ENCODE data around the gene SOCS1. TPM values are rescaled to one million over a fixed set of nuclear protein-coding genes. Genes with fewer than 3 reads are reported as not detected.

The SOCS1 gene
- total RNA-seq, 1 donor from 2014 or later = 10.6 TPM

DNA sequence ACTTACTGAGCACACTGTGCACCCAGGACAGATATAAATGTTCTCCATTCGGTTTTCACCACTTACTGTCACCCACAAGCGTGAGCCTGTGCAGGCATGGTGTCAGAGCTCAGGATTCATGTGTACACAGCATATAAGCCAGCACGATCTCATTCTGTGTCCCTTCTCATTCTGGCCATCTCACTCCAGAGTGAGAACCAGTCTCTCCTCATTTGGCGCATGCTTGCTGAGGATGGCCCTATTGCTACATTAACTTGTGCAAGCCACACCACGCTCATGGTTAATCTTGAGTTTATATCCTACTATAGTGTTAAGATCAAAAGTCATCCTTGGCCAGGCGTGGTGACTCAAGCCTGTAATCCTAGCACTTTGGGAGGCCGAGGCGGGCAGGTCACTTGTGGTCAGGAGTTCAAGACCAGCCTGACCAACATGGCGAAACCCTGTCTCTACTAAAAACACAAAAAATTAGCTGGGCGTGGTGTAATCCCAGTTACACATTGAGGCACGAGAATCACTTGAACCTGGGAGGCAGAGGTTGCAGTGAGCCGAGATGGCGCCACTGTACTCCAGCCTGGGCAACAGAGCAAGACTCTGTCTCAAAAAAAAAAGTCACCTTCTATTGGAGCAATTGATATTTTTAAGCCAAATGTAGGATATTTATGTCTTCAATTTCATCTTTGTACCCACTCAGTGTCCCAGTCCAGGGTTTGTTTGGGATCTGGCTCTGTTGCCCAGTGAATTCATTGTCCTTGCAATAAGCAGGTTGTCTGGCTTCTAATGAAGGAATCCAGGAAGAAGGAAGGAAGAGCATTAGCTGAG, 20.9 kb downstream of the SOCS1 start:
- no peaks in the 10 kb centered on the region for H3K9me3 Mint-ChIP-seq (ENCODE audit: unreplicated experiment)
- no peak for DNase-seq (ENCODE audit: extremely low spot score, unreplicated experiment)
- no peak overlapping the region for H3K4me3 Mint-ChIP-seq (ENCODE audit: unreplicated experiment)
- no peak overlapping the region for H3K27ac Mint-ChIP-seq (ENCODE audit: unreplicated experiment)
- H3K36me3 Mint-ChIP-seq (ENCODE audit: unreplicated experiment) = no peaks in the 10 kb centered on the region
- peaks cover 2% of the 10 kb centered on the region for H3K27me3 Mint-ChIP-seq (ENCODE audit: unreplicated experiment)
- H3K4me1 Mint-ChIP-seq (ENCODE audit: unreplicated experiment) = no peaks in the 10 kb centered on the region
- no peak for TF ChIP-seq CTCF (IDR thresholded peaks at IDR 0.05)

DNA sequence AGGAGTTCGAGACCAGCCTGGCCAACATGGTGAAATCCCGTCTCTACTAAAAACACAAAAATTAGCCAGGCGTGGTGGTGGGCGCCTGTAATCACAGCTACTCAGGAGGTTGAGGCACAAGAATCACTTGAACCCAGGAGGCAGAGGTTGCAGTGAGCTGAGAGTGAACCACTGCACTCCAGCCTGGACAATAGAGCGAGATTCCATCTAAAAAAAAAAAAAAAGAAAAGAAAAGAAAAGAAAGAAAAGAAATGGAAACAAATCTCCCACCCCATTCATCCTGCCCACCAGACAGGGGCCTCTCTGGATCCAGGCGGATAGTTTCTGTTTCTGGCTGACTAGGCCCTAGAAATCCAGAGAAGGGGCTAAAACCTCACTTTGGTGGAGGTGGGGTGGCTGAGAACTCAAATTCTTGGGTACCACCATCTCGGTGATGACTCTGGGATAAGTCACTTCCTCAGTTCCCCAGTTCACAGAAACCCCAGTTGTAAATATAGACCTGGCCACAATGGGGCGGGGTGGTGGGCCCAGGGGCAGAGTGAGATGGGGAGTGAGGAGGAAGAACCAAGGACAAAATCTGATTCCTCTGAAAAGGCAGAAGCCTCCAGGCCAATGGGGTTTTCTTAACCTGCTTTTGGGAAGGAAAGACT, 22.2 kb downstream of the SOCS1 start:
- Mint-ChIP-seq H3K36me3 (ENCODE audit: unreplicated experiment) (no peaks in the 10 kb centered on the region), H3K27ac (ENCODE audit: unreplicated experiment) (no peak overlapping the region), H3K4me1 (ENCODE audit: unreplicated experiment) (no peaks in the 10 kb centered on the region), H3K9me3 (ENCODE audit: unreplicated experiment) (no peaks in the 10 kb centered on the region), H3K27me3 (ENCODE audit: unreplicated experiment) (peaks cover 4% of the 10 kb centered on the region), H3K4me3 (ENCODE audit: unreplicated experiment) (no peak overlapping the region)
- no peak for DNase-seq (ENCODE audit: extremely low spot score, unreplicated experiment)
- no peak for TF ChIP-seq CTCF (IDR thresholded peaks at IDR 0.05)

GRCh38 chr16:11232852-11233726, 22.9 kb downstream of the SOCS1 start:
- no peaks in the 10 kb centered on the region for H3K9me3 Mint-ChIP-seq (ENCODE audit: unreplicated experiment)
- no peaks in the 10 kb centered on the region for H3K4me1 Mint-ChIP-seq (ENCODE audit: unreplicated experiment)
- no peaks in the 10 kb centered on the region for H3K36me3 Mint-ChIP-seq (ENCODE audit: unreplicated experiment)
- H3K27me3 Mint-ChIP-seq (ENCODE audit: unreplicated experiment) = peaks cover 4% of the 10 kb centered on the region
- H3K4me3 Mint-ChIP-seq (ENCODE audit: unreplicated experiment) = no peak overlapping the region
- no peak for TF ChIP-seq CTCF (IDR thresholded peaks at IDR 0.05)
- no peak for DNase-seq (ENCODE audit: extremely low spot score, unreplicated experiment)
- H3K27ac Mint-ChIP-seq (ENCODE audit: unreplicated experiment) = no peak overlapping the region

DNA sequence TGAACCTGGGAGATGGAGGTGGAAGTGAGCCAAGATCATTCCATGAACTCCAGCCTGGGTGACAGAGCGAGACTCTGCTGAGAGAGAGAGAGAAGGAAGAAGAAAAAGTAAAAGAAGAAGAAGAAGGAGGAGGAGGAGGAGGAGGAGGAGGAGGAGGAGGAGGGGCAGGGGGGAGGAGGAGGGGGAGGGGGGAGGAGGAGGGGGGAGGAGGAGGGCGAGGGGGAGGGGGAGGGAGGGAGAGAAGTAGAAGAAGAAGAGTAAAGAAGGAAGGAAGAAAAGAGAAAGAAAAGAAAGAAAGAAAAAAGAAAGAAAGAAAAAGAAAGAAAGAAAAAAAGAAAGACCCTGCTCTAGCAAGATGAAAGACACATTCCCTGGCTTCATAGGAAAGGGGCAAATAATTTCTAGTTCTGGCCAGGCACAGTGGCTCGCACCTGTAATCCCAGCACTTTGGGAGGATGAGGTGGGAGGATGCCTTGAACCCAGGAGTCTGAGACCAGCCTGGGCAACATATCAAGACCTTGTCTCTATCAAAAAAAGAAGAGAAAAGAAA, 23.6 kb downstream of the SOCS1 start:
- H3K4me1 Mint-ChIP-seq (ENCODE audit: unreplicated experiment) = no peaks in the 10 kb centered on the region
- DNase-seq (ENCODE audit: extremely low spot score, unreplicated experiment) = no peak
- H3K9me3 Mint-ChIP-seq (ENCODE audit: unreplicated experiment) = no peaks in the 10 kb centered on the region
- H3K4me3 Mint-ChIP-seq (ENCODE audit: unreplicated experiment) = no peak overlapping the region
- no peaks in the 10 kb centered on the region for H3K36me3 Mint-ChIP-seq (ENCODE audit: unreplicated experiment)
- H3K27ac Mint-ChIP-seq (ENCODE audit: unreplicated experiment) = no peak overlapping the region
- no peak for TF ChIP-seq CTCF (IDR thresholded peaks at IDR 0.05)
- peaks cover 4% of the 10 kb centered on the region for H3K27me3 Mint-ChIP-seq (ENCODE audit: unreplicated experiment)
